Skeletal muscle cell (primary cell): ENCODE data around the gene SCG5.

ENCODE experiments used
- DNase-seq: peaks from one replicate; pipeline ENCODE4 v3.0.0-alpha.2; 2010; ENCODE audit warnings: low read depth
- H3K4me3 ChIP-seq: 2 replicates; pipeline ENCODE4 v1.5.1; 2011; ENCODE audit warnings: low read depth, mild to moderate bottlenecking, control low read depth, low read length, moderate library complexity

SCG5 gene

DNA sequence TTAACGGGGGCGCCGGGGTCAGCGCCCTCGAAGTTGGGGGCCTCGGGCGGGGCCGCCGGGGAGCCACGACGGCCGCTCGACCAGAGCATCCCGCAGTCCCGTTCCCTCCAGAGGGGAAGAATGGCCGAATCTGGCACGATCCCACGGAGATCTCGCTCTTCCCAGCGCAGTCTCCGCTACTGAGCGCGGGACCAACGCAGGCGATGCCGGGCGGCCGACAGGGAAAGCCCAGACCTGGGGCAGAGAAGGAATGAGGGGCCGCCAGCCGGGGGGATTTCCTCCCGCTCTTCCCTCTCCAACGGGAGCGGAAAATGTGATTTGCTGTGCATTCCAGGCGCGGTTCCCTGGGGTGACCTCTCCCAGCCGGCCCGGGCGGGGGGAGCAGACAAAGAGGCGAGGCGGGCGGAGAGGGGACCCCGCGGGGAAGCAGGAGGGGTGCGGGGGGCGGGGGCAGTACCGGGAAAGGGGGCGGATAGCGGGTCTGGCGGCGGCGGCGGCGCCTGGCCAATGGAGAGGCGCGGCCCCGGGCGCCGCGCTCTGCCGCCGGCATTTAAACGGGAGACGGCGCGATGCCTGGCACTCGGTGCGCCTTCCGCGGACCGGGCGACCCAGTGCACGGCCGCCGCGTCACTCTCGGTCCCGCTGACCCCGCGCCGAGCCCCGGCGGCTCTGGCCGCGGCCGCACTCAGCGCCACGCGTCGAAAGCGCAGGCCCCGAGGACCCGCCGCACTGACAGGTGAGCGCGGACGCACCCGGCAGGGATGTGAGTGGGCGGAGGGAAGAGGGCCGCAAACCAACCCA, 76.1 kb downstream of the SCG5 start, which contains the start of gene GREM1:
Gene GREM1, plus strand, starts transcription at position 579 of the 801 bp plus-strand sequence. CDS start 12,687 bp downstream, outside the sequence.
- no peak for DNase-seq
- peak within 1 kb of the TSS; percentile 80 for H3K4me3 ChIP-seq

DNA sequence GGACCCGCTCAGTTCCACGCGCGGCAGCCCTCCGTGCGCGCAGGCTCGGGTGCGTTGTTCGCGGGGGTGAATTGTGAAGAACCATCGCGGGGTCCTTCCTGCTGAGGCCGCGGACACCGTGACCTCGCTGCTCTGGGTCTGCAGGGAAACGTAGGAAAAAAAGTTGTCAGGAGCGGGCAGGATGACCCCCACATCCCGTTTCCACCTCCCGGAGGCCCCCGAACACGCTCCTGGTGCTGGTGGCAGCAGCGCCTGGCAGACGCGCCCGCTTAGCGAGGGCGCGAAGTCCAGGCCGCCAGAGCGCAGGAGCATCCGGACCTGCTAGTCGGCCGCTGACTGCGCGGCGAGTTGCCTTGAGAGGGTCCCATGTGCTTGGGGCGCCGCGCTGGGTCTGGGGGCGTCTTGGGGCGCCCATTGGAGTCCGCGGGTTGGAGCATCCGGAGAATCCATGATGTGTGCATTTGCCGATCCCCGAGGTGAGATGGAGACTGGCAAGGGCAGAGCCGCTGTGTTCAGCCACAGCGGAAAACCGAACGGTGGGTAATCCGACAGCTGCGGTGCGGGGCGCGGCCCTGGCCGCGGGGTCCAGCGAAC, 76.8 kb downstream of the SCG5 start:
- peak overlapping the region; percentile 80 for H3K4me3 ChIP-seq
- no peak for DNase-seq

DNA sequence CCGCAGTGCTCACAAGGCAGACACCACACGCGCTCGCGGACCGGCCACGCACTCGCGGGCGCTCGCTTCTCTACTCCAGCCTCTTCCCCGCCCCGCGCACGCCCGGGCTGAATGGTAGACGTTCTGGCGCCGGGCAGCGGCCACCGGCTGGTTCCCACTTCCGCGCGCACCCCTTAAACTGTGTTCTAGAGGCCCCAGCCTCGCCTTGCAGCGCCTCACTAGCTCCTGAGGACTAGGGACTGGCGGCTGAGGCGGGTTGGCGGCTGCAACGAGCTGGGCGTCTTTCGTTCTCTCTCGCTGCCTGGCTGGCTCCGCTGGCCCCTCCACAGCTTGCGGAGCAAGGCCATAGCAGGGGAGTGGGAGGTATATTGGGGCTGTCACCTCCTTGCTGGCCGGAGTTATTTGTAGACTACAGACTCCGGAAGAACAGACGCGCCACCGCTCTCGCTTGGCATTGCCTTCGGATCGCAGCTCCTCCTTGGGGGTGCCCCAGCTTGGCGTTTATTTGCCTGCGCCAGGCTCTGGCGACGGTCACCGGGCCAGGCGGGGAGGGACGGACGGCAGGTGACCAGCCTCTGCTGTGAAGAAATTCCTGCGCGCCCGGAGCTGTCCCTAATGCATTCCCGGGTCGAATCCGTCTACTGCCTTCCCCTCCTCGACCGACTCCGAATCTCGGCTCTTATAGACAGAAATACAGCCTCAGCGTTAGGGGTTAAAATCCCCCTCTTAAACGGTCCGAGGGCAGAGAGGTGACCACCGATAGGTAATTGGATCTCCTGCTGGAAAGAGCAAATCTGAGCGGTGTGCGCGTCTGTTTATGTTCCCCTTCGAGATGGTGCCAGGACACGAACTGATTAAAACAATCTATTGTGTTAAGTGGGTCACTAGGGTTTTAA, 77.6 kb downstream of the SCG5 start:
- DNase-seq, result no peak
- peak overlapping the region; percentile 80 for H3K4me3 ChIP-seq

DNA sequence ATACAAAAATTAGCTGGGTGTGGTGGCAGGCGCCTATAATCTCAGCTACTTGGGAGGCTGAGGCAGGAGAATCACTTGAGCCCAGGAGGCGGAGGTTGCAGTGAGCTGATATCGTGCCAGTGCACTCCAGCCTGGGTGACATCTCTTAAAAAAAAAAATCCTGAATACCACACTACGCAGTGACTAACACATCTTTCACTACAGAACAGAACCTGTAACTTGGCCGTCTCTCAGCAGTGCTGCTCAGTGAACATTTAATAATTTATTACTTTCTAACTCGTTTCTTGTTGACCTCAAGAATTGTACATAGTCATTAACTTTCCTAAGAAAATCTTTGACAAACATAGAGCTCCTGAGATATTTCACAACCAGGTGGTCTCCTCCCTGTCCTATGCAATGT, 80.1 kb downstream of the SCG5 start:
- H3K4me3 ChIP-seq, result no peak overlapping the region
- DNase-seq, result no peak

DNA sequence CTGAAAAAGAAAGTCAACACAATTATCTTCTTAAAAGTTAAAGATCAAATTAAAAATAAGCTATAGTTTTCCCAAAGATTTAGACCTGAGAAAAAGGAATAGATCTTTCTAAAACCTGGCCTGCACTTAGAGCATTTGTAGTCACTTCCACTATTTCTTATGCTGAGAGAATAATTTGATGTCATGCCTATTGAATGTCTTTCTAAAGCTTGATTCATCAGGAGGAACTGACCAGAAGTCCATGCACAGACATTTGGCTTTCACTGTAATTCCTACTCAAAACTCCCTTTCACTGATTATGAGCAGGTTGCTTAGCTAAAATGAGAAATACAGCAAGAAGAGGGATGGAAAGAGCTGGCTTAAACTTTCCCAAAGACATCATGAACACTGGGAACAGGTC, 80.6 kb downstream of the SCG5 start:
- DNase-seq, result no peak
- H3K4me3 ChIP-seq, result no peak overlapping the region

DNA sequence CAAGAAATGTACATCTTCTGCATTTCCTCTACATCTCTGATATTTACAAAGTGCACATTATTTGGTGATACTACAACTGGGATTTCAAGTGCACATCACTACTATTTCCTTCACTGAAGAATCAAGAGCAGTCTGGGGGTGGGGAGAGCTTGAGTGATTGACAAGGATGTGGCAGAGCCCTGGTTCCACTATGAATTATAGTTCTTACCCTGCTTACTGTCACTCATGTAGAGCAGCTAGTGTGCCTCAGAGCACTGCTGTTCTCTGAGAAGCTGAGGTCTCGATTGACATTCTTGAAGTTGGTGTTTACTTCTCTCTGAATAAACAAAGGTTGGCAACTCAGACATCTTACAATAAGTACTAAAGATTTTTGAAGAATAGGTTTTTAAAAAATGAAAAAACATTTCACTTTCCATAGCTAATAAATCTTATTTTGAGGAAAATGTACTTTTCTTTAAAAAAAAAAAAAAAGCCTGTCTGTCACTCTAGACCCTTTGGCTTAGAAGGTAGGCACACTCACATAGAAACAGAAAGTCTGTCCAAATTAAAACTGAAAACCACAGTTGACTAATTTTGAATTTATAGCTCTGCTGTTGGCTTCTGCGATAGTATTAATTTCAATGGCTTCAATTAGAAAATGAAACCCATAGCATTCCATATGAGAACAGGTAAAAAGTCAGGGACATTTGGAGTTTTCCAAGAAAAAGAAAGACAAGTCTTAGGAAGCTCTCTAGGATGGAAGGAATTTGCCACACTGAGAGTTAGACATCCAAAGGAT, 81.8 kb downstream of the SCG5 start:
- DNase-seq, result no peak
- no peak overlapping the region for H3K4me3 ChIP-seq

DNA sequence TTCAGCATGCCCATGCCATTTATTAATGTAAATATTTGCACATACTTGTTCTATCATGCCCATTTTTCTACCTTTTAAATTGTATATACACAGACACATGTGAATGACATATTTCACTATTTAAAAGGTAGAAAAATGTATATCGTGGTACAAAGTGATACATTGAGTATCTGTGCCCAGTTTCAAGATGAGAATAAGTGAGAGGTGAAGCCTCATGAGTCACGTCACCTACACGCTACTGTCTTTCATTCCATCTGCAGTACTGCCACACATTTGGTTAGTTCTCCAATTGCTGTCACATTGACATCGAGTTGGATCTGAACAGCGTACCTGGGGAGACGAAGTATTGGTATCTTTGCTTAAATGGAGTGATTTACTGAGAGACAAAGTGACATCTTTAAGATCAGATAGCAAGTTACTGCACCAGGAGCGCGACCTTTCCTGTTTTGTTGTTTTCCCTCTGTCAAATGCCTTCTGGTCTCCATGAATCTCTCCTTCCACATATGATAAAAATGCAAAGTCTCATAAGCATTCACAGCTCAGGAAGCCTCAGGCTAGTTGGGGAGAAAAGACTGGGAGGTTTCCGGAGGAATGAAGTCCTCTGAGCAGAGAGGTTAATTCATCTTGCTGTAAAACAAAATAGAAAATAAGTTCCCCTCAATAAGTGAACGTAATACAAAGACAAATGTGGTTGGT, 88.3 kb downstream of the SCG5 start:
- no peak for DNase-seq
- H3K4me3 ChIP-seq, result no peak overlapping the region

DNA sequence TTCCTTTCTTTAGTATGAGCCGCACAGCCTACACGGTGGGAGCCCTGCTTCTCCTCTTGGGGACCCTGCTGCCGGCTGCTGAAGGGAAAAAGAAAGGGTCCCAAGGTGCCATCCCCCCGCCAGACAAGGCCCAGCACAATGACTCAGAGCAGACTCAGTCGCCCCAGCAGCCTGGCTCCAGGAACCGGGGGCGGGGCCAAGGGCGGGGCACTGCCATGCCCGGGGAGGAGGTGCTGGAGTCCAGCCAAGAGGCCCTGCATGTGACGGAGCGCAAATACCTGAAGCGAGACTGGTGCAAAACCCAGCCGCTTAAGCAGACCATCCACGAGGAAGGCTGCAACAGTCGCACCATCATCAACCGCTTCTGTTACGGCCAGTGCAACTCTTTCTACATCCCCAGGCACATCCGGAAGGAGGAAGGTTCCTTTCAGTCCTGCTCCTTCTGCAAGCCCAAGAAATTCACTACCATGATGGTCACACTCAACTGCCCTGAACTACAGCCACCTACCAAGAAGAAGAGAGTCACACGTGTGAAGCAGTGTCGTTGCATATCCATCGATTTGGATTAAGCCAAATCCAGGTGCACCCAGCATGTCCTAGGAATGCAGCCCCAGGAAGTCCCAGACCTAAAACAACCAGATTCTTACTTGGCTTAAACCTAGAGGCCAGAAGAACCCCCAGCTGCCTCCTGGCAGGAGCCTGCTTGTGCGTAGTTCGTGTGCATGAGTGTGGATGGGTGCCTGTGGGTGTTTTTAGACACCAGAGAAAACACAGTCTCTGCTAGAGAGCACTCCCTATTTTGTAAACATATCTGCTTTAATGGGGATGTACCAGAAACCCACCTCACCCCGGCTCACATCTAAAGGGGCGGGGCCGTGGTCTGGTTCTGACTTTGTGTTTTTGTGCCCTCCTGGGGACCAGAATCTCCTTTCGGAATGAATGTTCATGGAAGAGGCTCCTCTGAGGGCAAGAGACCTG, 89.5 kb downstream of the SCG5 start:
- no peak for DNase-seq
- no peak overlapping the region for H3K4me3 ChIP-seq

DNA sequence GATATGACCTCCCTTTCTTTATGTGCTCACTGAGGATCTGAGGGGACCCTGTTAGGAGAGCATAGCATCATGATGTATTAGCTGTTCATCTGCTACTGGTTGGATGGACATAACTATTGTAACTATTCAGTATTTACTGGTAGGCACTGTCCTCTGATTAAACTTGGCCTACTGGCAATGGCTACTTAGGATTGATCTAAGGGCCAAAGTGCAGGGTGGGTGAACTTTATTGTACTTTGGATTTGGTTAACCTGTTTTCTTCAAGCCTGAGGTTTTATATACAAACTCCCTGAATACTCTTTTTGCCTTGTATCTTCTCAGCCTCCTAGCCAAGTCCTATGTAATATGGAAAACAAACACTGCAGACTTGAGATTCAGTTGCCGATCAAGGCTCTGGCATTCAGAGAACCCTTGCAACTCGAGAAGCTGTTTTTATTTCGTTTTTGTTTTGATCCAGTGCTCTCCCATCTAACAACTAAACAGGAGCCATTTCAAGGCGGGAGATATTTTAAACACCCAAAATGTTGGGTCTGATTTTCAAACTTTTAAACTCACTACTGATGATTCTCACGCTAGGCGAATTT, 91.2 kb downstream of the SCG5 start:
- no peak overlapping the region for H3K4me3 ChIP-seq
- no peak for DNase-seq

DNA sequence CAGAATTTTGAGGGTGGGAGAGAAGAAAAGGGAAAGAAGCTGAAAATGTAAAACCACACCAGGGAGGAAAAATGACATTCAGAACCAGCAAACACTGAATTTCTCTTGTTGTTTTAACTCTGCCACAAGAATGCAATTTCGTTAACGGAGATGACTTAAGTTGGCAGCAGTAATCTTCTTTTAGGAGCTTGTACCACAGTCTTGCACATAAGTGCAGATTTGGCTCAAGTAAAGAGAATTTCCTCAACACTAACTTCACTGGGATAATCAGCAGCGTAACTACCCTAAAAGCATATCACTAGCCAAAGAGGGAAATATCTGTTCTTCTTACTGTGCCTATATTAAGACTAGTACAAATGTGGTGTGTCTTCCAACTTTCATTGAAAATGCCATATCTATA, 91.8 kb downstream of the SCG5 start:
- no peak overlapping the region for H3K4me3 ChIP-seq
- no peak for DNase-seq

DNA sequence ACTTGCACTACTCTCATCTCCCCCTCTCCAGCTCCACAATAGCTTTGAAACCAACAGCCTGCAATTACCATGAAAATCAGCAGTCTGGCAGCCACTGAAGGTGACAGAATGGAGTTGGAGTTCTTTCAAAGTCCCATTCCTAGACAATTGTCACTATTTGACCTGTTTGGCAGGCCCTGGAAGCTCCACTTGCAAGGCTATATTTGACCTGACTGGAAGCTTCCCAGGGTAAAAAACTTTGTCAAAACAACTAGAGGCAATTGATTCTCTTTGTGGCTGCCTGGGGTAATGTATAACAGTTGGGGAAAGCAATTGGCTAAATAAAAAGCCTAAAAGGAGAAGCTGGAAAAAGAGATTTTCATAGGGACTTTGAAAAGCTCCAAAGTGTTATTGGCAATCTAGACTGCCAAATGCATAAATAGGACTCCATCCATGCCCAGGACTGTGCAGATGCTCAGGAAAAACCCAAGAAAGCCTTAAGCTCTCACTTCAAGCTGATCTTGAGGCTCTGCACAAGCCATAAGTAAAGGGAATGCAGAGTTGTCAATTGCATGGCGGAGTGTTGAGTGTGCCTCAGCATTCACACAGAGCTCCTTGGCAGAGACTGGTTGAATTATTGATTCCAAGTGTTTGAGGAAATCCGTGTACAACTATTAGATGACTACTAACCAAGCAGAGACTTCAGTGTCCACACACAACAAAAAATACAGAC, 94.6 kb downstream of the SCG5 start:
- DNase-seq, result no peak
- H3K4me3 ChIP-seq, result no peak overlapping the region

DNA sequence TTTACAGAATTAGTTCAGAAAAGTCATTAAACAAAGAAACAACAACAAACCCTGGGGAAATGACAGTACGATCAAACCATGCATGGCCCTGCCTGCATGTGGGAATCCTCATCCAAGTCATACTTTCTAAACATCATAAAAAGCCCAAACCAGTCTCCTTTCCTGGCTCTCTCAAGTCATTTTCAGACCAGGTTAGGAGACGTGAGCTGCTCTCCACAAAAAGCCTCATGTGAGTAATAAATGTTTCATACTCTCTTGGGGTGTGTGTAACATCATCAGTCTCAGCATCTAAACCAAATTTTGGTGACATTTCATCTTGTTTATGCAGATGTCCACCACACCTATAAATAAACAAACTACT, 95.2 kb downstream of the SCG5 start:
- H3K4me3 ChIP-seq, result no peak overlapping the region
- DNase-seq, result no peak

DNA sequence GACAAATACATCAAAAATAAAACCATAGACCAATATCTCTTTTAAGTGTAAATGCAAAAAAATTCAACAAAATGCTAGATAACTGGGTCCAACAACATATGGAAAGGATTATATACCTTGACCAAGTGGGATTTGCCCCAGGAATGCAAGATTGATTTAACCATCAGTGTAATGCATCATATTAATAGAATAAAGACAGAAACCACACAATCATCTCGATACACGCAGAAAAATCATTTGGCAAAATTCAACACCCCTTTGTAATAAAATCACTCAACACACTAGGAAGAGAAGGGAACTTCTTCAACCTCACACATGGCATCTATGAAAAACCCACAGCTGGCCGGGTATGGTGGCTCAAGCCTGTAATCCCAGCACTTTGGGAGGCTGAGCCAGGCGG, 95.8 kb downstream of the SCG5 start:
- no peak overlapping the region for H3K4me3 ChIP-seq
- DNase-seq, result no peak

DNA sequence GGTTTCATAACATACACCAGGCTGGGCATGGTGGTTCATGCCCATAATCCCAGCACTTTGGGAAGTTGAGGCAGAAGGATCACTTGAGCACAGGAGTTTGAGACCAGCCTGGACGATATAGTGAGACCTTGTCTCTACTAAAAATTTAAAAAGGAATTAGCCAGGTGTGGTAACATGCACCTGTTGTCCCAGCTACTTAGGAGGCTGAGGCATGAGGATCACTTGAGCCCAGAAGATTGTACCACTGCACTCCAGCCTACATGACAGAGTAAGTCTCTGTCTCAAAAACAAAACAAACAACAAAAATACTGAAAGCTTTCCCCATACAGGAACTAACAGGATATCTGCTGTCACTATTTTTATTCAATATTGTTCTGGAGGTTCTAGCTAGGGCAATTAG, 97.2 kb downstream of the SCG5 start:
- DNase-seq, result no peak
- no peak overlapping the region for H3K4me3 ChIP-seq

DNA sequence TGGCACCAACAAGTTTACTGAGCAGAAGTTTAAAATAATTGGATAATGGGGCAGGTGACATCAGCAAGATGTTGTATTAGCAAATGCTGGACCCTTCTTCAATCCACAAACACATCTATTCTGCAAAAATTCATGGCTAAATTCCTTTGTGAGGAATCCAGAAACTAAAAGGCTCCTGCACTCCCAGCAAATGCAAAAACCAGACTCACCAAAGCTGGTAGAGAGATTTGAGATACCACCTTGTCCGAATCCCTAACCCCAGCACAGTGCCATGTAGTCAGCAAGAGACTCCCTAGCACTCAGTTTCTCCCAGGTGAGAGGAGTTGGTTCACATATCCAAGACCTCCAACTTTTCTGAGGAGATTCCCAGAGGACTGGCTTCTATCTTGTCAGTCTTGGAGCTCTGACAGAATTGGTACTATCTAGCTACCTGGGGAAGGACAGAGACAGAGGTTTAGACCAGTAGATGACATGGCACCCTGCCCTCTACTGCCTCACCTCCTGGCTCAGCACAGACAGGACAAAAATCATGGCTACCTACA, 98.1 kb downstream of the SCG5 start:
- no peak overlapping the region for H3K4me3 ChIP-seq

DNA sequence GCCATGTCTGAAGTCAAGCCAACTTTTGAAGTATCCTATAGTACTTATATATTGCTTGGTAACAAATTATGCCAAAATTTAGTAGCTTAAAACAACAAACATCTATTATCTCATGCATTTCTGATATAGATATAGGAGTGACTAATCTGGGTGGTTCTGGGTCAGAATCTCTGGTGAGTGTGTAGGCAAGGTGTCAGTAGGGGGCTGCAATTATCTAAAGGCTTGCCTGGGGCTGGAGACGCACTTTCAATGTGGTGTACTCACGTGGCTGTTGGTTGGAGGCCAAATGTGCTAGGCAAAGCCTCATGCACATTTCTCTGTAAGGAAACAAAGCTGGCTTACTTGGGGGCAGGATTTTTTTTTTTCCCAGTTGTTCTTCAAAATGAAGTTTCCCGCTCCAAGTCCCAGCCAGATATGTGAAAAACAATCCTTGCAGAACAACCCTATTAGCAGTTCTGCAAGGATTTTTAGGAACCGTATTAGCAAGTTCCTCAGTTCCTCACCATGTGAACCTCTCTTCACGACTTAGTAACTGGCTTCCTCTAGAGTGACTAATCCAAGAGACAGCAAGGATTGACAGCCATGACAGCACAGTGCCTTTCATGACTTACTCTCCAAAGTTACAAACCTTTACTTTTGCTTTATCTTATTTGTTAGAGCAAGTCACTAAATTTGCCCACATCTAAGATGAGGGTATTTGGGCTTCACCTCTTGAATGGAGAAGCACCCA, 102.1 kb downstream of the SCG5 start:
- no peak overlapping the region for H3K4me3 ChIP-seq
- no peak for DNase-seq

More for the DNA sequence above, 98.1 kb downstream of the SCG5 start:
- no peak for DNase-seq
